ENCODE measurements around the gene CXCL17.

DNA sequence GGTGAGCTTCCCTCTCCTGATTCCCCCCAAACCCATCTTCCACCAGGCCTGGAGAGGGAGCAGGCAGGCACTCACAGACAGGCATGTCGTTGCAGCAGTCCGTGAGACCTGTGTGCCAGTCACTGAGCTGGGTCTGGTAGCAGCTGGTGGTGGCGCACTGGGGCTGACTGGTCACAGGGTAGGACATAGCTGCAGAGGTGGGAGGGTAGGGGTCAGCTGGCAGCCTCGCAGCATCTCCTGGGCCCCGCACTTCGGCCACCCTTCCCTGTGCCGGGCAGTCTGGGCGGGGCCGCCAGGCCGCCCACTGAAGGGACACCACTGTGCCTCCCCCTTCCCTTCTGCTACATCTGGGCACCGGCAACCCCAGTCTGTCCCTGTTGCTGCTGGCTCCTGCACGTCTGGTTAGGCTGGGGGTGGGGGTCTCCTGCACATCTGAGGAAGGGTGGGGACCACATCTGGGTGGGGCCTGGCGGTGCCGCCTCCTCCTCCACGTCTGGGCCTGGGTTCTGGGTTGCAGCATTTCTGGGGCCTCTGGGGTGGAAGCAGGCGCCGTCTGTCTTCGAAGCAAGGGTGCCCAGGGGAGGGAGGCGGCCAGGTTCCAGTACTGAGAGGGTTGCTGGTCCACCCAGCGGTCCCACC, 53.8 kb downstream of the CXCL17 start:
- TF ChIP-seq, protein P1, sequence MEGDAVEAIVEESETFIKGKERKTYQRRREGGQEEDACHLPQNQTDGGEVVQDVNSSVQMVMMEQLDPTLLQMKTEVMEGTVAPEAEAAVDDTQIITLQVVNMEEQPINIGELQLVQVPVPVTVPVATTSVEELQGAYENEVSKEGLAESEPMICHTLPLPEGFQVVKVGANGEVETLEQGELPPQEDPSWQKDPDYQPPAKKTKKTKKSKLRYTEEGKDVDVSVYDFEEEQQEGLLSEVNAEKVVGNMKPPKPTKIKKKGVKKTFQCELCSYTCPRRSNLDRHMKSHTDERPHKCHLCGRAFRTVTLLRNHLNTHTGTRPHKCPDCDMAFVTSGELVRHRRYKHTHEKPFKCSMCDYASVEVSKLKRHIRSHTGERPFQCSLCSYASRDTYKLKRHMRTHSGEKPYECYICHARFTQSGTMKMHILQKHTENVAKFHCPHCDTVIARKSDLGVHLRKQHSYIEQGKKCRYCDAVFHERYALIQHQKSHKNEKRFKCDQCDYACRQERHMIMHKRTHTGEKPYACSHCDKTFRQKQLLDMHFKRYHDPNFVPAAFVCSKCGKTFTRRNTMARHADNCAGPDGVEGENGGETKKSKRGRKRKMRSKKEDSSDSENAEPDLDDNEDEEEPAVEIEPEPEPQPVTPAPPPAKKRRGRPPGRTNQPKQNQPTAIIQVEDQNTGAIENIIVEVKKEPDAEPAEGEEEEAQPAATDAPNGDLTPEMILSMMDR (IDR thresholded peaks at IDR 0.05; ENCODE audit: low read depth, low read length) = no peak
- no peak for TF ChIP-seq EZH2phosphoT487 (IDR thresholded peaks at IDR 0.05; ENCODE audit: low read depth)
